ENCODE results near the gene PRKAG2. TPM values are rescaled to one million over a fixed set of nuclear protein-coding genes. Genes with fewer than 3 reads are reported as not detected.

PRKAG2 gene
- total and polyA plus RNA-seq, 2 of the 8 experiments (the other 6 are each of a cell fraction or from before 2014, with no cell fraction given) = 7.5 to 18.1 TPM

GRCh38 chr7:151524331-151524730, 352.6 kb downstream of the PRKAG2 start (continued):
- TF ChIP-seq NANOG (IDR thresholded peaks at IDR 0.05; ENCODE audit: insufficient read depth, low read depth, low read length, poor library complexity, severe bottlenecking) (no peak), RAD21 (IDR thresholded peaks at IDR 0.05 in 1 of 2, conservative IDR thresholded peaks at IDR 0.05 in 1 of 2; ENCODE audit: low read depth in 2 of 2, low read length in 2 of 2) (no peak), BCL11A (IDR thresholded peaks at IDR 0.05; ENCODE audit: low read depth in 2 of 2, low read length in 2 of 2) (no peak), SP1 (IDR thresholded peaks at IDR 0.05; ENCODE audit: low read depth, low read length) (no peak), CTCF (IDR thresholded peaks at IDR 0.05; ENCODE audit: control extremely low read depth in 1 of 3, insufficient read depth in 1 of 3, low read depth in 1 of 3, low read length in 3 of 3) (no peak)

Data from H1 (cell line).